ENCODE results near the gene CYP3A4. TPM values are rescaled to one million over a fixed set of nuclear protein-coding genes. Genes with fewer than 3 reads are reported as not detected.

The CYP3A4 gene
- total RNA-seq, 1 donor from 2014 or later, result not detected

- H3K4me3 ChIP-seq (ENCODE audit: low read depth, low read length), result no peak overlapping the region
- no peaks in the 10 kb centered on the region for H3K27me3 ChIP-seq (ENCODE audit: control insufficient read depth, insufficient read depth, low read length)
- no peak for TF ChIP-seq CTCF (IDR thresholded peaks at IDR 0.05; ENCODE audit: insufficient read depth, low read length, poor library complexity, severe bottlenecking)
- no peaks in the 10 kb centered on the region for H3K36me3 ChIP-seq (ENCODE audit: control insufficient read depth, insufficient read depth, low read length)
- DNase-seq (ENCODE audit: low read depth), result peak; percentile 54
These were observed 10.9 kb upstream of the CYP3A4 start for GRCh38 chr7:99794585-99795502.

- Histone ChIP-seq H3K4me3 (ENCODE audit: low read depth, low read length) (no peak overlapping the region), H3K36me3 (ENCODE audit: control insufficient read depth, insufficient read depth, low read length) (no peaks in the 10 kb centered on the region), H3K27me3 (ENCODE audit: control insufficient read depth, insufficient read depth, low read length) (no peaks in the 10 kb centered on the region)
- DNase-seq (ENCODE audit: low read depth), result no peak
- no peak for TF ChIP-seq CTCF (IDR thresholded peaks at IDR 0.05; ENCODE audit: insufficient read depth, low read length, poor library complexity, severe bottlenecking)
These were observed 9.5 kb upstream of the CYP3A4 start for GRCh38 chr7:99793443-99793842.

- DNase-seq (ENCODE audit: low read depth), result no peak
- TF ChIP-seq CTCF (IDR thresholded peaks at IDR 0.05; ENCODE audit: insufficient read depth, low read length, poor library complexity, severe bottlenecking), result no peak
- Histone ChIP-seq H3K36me3 (ENCODE audit: control insufficient read depth, insufficient read depth, low read length) (no peaks in the 10 kb centered on the region), H3K27me3 (ENCODE audit: control insufficient read depth, insufficient read depth, low read length) (no peaks in the 10 kb centered on the region), H3K4me3 (ENCODE audit: low read depth, low read length) (no peak overlapping the region)
These were observed 9.0 kb upstream of the CYP3A4 start for GRCh38 chr7:99792967-99793366.

GRCh38 chr7:99791667-99792369 lies 7.8 kb upstream of the CYP3A4 start:
- no peak for TF ChIP-seq CTCF (IDR thresholded peaks at IDR 0.05; ENCODE audit: insufficient read depth, low read length, poor library complexity, severe bottlenecking)
- Histone ChIP-seq H3K27me3 (ENCODE audit: control insufficient read depth, insufficient read depth, low read length) (no peaks in the 10 kb centered on the region), H3K4me3 (ENCODE audit: low read depth, low read length) (no peak overlapping the region), H3K36me3 (ENCODE audit: control insufficient read depth, insufficient read depth, low read length) (no peaks in the 10 kb centered on the region)
- DNase-seq (ENCODE audit: low read depth), result no peak

GRCh38 chr7:99791021-99791420 lies 7.0 kb upstream of the CYP3A4 start:
- peak; percentile 85 for DNase-seq (ENCODE audit: low read depth)
- TF ChIP-seq CTCF (IDR thresholded peaks at IDR 0.05; ENCODE audit: insufficient read depth, low read length, poor library complexity, severe bottlenecking), result no peak
- no peaks in the 10 kb centered on the region for H3K27me3 ChIP-seq (ENCODE audit: control insufficient read depth, insufficient read depth, low read length)

More at GRCh38 chr7:99791021-99791420, 7.0 kb upstream of the CYP3A4 start:
- Histone ChIP-seq H3K36me3 (ENCODE audit: control insufficient read depth, insufficient read depth, low read length) (no peaks in the 10 kb centered on the region), H3K4me3 (ENCODE audit: low read depth, low read length) (no peak overlapping the region)

All from kidney epithelial cell (primary cell).